ENCODE measurements around the gene SSC5D.
"Not testable (repeated sequence)": the region's sequence is repeated elsewhere in the genome, so short reads cannot be mapped to it uniquely, and the experiment has no call there.

The SSC5D gene

GRCh38 chr19:55487924-55488687 is at the start of gene SSC5D:
SSC5D (plus strand) TSS chr19:55488436; CDS start chr19:55488590, 154 bp downstream.
- DNase-seq (ENCODE audit: low spot score) = no peak

DNA sequence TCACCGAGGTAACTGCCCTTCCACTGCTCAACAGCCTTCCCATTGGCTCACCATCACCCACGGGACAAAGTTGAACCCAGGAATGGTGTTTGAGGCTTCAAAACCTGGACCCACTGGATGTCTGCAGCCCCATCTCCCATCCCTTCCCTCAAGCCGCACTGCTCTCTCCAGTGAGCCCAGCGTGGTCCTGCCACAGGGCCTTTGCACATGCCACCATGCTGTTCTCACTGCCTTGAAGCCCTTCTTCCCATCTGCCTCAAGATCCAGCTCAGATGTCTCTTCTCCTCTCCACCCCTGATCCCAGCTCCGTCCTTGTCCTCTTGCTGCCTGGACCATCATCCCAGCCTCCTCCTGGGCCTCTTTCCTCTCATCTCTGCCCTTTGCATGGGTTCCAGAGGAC is 49.2 kb upstream of the SSC5D start:
- DNase-seq (ENCODE audit: low spot score) = no peak

- no peak for DNase-seq (ENCODE audit: low spot score)
These were observed 47.7 kb upstream of the SSC5D start for GRCh38 chr19:55440411-55441105.

DNA sequence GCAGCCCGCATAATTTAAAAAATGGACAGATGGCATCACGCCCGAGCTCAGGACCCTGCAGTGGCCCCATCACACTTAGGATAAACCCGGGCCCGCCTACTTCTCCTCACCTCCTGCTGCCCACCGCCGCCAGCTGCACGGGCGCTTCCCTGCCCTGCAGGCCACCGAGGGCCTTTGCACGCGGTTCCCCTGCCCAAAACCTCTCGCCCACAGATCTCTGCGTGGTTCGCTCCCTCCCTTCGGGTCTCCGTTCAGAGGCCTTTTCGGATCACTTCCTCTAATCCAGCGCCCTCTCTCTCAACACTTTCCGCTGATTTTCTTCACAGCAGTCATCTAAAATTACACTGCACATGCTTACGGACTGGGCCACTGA is 46.9 kb upstream of the SSC5D start:
- DNase-seq (ENCODE audit: low spot score) = no peak

DNA sequence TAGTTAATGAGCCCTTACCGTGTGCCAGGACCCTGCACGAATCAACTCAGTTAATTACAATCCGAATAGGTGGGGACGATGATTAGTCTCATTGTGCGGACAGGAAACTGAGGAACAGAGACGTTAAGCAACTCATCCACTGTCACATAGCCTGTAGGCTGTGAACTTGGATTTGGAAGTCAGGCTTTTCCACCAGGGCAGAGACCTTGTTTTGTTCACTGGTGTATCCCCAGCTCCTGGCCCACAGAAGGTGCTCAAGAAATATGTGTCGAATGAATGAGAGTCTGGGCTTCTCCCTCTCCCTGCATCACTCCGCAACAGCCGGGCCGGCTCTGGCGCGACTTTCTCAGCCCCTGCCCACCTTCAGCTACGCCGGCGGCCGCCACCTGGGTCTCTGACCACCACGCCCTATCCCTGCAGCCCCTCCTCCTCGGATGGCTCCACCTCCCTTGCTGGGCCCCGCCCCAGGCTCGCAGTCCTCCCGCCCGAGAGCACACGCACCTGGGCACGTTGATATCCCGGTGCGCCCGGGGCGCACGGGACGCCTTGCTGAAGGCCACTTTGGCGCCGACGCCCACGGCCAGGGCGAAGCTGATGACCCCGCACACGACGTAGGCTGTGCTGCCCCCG is 46.4 kb upstream of the SSC5D start:
- DNase-seq (ENCODE audit: low spot score) = no peak

DNA sequence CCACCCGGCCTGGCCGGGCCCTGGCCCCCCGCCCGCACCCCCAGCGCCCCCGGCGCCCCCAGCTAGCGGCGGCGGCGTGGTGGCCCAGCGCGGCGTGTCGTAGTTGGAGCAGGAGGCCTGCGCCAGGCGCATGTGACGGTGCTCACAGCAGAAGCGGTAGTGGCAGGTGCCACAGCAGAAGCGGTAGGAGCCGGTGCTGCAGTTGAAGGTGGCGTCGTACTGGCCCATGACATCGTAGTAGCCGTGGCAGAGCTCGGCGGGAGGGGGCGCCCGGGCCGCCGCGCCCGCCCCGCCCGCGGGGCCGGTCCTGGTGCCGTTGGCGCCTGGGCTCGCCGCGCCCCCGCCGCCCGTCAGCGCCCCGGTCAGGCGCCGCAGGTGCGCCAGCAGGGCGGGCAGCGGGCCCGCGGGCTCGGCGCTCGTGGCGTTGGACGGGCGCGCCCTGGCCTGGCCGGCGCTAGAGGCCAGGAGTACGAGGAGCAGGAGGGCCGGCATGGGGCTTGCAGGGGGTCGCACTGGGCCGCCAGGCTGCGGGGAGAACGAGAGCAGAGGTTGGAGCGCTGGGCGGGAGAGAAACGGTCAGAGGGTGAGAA is 45.8 kb upstream of the SSC5D start:
- no peak for DNase-seq (ENCODE audit: low spot score)

- DNase-seq (ENCODE audit: low spot score) = no peak
These were observed 45.0 kb upstream of the SSC5D start, which contains the start of gene SHISA7 for GRCh38 chr19:55443045-55443823. SHISA7 (minus strand) TSS chr19:55443300; CDS start chr19:55442863, 437 bp downstream.

DNA sequence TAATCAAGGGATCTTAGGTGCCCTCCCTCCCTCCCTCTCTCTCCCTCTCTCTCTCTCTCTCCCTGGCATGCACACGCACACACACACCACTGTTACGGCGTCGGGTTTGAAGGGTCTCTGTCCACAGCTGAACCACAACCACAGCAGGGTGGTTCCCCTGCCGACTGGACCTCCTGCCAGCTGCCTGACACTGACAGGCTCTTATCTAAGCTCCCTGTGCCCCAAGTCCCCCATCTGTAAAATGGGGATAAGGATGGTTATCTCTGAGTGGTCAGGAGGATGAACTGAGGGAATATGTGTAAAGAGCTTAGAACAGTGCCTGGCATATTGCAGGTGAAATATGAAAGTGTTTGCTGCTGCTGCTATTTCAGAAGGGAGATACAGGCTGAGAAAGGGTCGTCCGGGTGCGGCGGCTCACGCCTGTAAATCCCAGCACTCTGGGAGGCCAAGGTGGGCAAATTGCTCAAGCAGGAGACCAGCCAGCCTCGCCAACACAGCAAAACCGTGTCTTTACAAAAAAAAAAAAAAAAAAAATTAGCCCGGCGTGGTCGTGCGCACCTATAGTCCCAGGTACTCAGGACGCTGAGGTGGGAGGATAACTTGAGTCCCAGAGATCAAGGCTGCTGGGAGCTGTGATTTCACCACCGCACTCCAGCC is 44.3 kb upstream of the SSC5D start:
- no peak for DNase-seq (ENCODE audit: low spot score)

GRCh38 chr19:55444646-55445045 is 43.6 kb upstream of the SSC5D start:
- no peak for DNase-seq (ENCODE audit: low spot score)

DNA sequence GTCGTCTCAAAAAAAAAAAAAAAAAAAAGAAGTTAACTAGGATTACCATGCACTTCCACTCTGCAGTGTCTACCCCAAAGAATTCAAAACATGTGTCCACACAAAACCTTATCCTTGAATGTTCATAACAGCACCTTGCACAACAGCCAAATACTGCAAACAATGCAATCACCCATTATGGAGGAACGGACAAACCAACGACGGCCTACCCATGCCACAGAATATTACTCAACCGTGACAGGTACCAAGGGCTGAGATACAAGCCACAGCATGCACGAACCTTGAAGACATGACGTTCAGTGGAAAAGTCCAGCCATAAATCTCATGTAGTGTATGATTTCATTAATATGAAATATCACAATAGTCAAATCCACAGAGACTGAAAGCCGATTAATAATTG is 42.2 kb upstream of the SSC5D start:
- no peak for DNase-seq (ENCODE audit: low spot score)

DNA sequence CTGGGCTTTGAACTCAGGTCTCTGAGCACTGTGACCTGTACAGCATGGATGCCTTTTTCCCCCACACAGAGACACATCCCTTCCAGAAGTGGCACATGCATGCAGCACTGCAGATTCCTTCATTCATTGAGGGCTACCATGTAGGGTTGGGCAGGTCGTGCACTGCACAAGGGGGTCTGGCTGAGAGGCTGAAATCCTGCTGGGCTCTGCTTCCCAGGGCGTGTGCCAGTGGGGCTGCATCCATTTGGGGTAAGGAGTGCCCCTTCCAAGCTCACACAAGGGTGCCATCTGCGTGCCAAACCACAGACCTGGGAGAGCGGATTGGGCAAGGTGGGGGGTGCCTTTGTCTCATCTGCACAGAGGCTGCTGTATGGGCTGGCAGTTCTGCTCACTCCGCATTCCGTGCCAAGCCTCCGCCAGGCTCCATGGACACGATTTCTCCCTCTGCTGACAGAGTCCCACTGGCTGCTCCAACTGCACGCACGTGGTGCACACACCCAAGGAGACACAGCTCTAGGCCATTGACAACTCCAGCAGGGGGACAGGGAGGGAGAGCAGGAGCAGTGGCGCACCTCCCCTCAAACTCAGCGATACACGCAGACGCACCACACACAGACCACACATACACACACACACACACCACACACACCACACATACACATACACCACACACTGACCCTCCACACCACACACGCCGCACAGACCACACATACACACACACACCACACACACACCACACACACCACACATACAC is 40.6 kb upstream of the SSC5D start:
- DNase-seq (ENCODE audit: low spot score) = peak; percentile 34

DNA sequence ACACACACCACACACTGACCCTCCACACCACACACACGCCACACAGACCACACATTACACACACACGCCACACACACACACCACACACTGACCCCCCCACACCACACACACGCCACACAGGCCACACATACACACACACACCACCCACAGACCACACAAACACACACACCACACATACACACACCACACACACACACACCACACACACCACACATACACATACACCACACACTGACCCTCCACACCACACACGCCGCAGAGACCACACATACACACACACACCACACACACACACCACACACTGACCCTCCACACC is 40.1 kb upstream of the SSC5D start:
- DNase-seq (ENCODE audit: low spot score) = not testable (repeated sequence)

DNA sequence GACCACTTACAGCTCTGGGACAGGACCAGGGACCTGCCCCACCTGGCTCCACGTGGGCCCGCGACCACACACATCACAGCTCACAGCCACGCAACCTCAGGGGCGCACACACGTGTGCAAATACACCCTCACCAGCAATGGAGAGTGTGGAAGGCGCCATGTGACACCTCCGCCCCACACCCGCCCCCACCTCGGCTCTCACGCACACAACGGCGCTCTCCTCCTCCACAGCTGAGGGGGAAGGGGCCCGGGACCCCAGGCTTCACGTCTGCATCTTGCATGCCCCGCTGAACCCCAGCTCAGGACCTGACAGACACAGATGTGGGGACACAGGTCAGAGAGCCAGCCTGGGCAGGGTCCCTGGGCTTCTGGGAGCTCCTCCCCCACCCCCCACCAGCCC is 38.8 kb upstream of the SSC5D start:
- DNase-seq (ENCODE audit: low spot score) = no peak

DNA sequence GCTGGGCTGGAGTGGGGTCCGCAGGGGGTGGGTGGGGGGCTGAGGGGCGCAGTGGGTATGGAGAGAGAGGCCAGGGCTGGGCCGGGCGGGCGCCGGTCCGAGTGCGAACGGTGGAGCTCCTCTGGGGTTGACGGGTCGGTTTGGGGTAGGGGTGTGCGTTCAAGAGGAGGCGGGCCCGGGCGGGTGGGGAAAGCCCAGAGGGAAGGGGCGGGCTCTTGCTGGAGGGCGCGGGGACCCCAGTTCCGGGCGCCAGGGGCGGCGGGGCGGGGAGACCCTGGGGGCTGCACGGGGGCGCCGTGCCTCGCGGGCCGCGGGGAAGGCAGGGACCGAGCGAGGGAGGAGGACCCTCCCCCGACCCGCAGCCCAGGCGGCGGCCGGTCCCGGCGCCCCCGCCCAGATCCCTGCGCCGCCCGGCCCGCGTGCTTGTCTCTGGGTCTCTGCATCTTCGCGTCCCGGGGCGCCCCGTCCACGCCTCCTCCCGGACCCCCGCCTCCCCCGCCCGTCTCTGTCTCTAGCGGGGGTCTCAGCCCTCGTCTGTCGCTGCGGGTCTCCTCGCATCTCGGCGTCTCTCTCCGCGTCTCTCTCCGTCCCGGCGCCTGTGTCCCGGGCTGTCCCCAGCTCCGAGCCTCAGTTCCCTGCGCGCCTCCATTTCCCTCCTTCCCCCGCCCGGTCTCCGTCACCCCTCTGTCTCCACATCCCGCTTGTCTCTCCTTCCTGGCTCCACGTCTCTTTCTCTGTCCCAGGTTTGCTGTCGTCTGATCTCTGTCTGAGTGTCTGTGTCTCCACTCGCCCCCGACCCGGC is 36.9 kb upstream of the SSC5D start:
- no peak for DNase-seq (ENCODE audit: low spot score)

- DNase-seq (ENCODE audit: low spot score) = no peak
These were observed 36.1 kb upstream of the SSC5D start for GRCh38 chr19:55451965-55452748.

DNA sequence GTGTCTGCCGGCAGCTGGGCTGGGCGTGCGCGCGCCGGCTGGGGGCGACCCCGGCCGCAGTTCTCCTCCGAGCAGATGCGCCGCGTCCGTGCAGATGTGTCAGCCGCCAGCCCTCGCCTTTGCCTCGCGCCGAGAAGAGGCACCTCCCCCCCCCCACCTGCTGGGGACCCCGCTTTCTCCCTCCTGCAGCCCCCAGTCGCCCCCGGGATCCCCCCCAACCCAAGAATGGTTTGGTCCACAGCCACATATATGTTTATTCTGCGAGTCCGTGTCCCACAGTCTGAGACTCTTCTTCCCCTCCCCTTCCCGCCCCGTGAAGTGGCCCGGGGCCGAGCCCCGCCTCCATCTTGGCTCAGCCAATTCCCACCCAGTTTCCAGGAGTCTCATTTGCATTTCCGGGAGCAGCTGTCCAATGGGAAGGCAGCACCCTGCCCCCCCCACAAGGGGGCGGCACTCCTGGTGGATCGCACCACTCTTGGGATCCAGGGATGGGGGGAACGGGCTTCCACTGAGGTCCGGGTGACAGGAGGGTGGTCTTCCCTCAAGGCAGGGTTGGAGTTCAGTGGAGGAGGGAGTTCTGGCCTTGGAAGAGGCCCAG is 35.4 kb upstream of the SSC5D start:
- DNase-seq (ENCODE audit: low spot score) = peak; percentile 39

DNA sequence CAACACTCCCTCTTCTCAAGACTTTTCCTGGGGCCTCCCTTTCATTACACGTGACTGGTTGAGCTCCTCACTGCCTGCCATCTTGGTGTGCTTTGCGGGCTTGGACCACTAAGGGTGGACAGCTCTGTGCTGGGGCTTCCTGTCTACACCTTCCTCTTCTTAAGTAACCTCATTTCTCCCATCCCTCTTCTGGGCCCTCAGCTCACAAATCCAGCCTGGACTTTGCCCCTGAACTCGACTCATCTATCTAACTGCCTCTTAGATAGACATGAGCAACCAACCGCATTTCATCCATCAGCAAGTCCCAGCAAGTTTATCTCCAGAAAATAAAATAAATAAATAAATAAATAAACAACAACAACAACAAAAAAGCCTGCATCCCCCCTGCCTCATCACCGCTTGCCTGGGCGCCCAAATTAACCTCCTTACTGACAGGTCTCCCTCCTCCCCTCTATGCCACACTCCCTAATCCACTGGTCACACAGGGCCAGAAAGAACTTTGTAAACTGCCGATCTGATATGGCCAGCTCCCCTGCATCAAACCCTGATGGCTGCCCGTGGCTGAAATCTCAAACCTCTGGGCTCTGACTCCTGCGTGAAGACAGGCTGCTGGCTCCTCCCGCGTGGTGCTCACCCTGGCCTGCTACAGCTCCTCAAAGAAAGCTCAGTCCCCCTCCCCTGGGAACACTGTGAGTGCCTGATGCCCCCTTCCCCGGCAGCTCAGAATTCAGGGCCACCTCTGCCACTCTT is 34.5 kb upstream of the SSC5D start:
- DNase-seq (ENCODE audit: low spot score) = no peak

DNA sequence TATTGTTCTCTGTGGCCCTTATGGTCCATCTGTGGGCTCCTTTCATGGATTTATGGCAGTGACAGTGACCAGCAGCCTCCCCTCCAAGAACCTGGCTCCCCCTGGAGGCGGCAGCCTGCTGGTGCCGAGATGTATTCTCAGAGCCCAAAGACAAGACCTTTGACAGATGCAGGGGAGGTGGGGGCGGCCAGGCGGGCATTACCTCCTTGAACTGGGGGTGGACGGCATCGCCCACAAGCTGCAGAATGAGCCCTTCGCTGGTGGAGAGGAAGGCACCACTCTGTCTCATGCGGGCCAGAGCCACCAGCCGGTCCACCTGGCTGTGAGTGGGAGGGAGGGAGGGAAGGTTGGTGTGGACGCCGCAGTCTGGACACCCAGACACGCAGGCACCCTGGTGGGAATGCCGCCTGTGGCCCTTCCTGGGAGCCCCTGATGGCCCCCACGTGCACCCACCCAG is 33.4 kb upstream of the SSC5D start:
- DNase-seq (ENCODE audit: low spot score) = peak; percentile 52

Data from kidney tubule cell (primary cell).